ENCODE measurements around the gene SPACA7. TPM values are rescaled to one million over a fixed set of nuclear protein-coding genes. Genes with fewer than 3 reads are reported as not detected.

The SPACA7 gene
- total RNA-seq, 2 experiments from 2014 or later, result not detected

- H3K9me3 Mint-ChIP-seq (ENCODE audit: insufficient read depth), result no peaks in the 10 kb centered on the region
- no peak overlapping the region for H3K27ac Mint-ChIP-seq
- H3K27me3 Mint-ChIP-seq (ENCODE audit: low read depth), result no peaks in the 10 kb centered on the region
- POLR2A ChIA-PET, result no interaction called here
- no peaks in the 10 kb centered on the region for H3K36me3 Mint-ChIP-seq (ENCODE audit: low read depth)
- no peak overlapping the region for H3K4me3 Mint-ChIP-seq
- no peak for ATAC-seq
- H3K4me1 Mint-ChIP-seq (ENCODE audit: low read depth), result no peaks in the 10 kb centered on the region
- CTCF ChIA-PET, result no interaction called here
- DNase-seq, result no peak
Measured at GRCh38 chr13:112453207-112453829, 77.2 kb downstream of the SPACA7 start.

GRCh38 chr13:112453874-112454647 is 77.9 kb downstream of the SPACA7 start:
- ATAC-seq, result no peak
- Mint-ChIP-seq H3K27me3 (ENCODE audit: low read depth) (peaks cover 4% of the 10 kb centered on the region), H3K27ac (no peak overlapping the region), H3K4me1 (ENCODE audit: low read depth) (no peaks in the 10 kb centered on the region), H3K9me3 (ENCODE audit: insufficient read depth) (no peaks in the 10 kb centered on the region), H3K36me3 (ENCODE audit: low read depth) (no peaks in the 10 kb centered on the region), H3K4me3 (no peak overlapping the region)
- CTCF ChIA-PET, result no interaction called here
- POLR2A ChIA-PET, result no interaction called here
- DNase-seq, result no peak

GRCh38 chr13:112454648-112455334 is 78.6 kb downstream of the SPACA7 start:
- H3K36me3 Mint-ChIP-seq (ENCODE audit: low read depth), result no peaks in the 10 kb centered on the region
- ATAC-seq, result no peak
- H3K27ac Mint-ChIP-seq, result no peak overlapping the region
- no peak for DNase-seq
- H3K4me1 Mint-ChIP-seq (ENCODE audit: low read depth), result no peaks in the 10 kb centered on the region
- CTCF ChIA-PET, result no interaction called here
- POLR2A ChIA-PET, result no interaction called here
- H3K27me3 Mint-ChIP-seq (ENCODE audit: low read depth), result peaks cover 8% of the 10 kb centered on the region
- H3K9me3 Mint-ChIP-seq (ENCODE audit: insufficient read depth), result no peaks in the 10 kb centered on the region
- H3K4me3 Mint-ChIP-seq, result no peak overlapping the region

- CTCF ChIA-PET, result no interaction called here
- POLR2A ChIA-PET, result no interaction called here
Measured at GRCh38 chr13:112455476-112456059, 79.4 kb downstream of the SPACA7 start.

GRCh38 chr13:112456138-112457056 is 80.2 kb downstream of the SPACA7 start:
- H3K4me1 Mint-ChIP-seq (ENCODE audit: low read depth), result no peaks in the 10 kb centered on the region
- no peak for DNase-seq
- H3K9me3 Mint-ChIP-seq (ENCODE audit: insufficient read depth), result no peaks in the 10 kb centered on the region
- H3K4me3 Mint-ChIP-seq, result no peak overlapping the region
- H3K36me3 Mint-ChIP-seq (ENCODE audit: low read depth), result no peaks in the 10 kb centered on the region
- no peak overlapping the region for H3K27ac Mint-ChIP-seq
- ChIA-PET CTCF (no interaction called here), POLR2A (no interaction called here)
- no peak for ATAC-seq
- H3K27me3 Mint-ChIP-seq (ENCODE audit: low read depth), result peaks cover 9% of the 10 kb centered on the region

More at GRCh38 chr13:112455476-112456059, 79.4 kb downstream of the SPACA7 start:
- H3K36me3 Mint-ChIP-seq (ENCODE audit: low read depth), result no peaks in the 10 kb centered on the region
- DNase-seq (no peak), ATAC-seq (no peak)
- H3K9me3 Mint-ChIP-seq (ENCODE audit: insufficient read depth), result no peaks in the 10 kb centered on the region
- H3K4me1 Mint-ChIP-seq (ENCODE audit: low read depth), result no peaks in the 10 kb centered on the region
- peaks cover 9% of the 10 kb centered on the region for H3K27me3 Mint-ChIP-seq (ENCODE audit: low read depth)
- no peak overlapping the region for H3K27ac Mint-ChIP-seq
- no peak overlapping the region for H3K4me3 Mint-ChIP-seq

GRCh38 chr13:112457081-112457480 is 80.9 kb downstream of the SPACA7 start:
- Mint-ChIP-seq H3K4me1 (ENCODE audit: low read depth) (no peaks in the 10 kb centered on the region), H3K4me3 (no peak overlapping the region), H3K36me3 (ENCODE audit: low read depth) (no peaks in the 10 kb centered on the region), H3K9me3 (ENCODE audit: insufficient read depth) (no peaks in the 10 kb centered on the region), H3K27ac (no peak overlapping the region), H3K27me3 (ENCODE audit: low read depth) (peaks cover 9% of the 10 kb centered on the region)
- ChIA-PET POLR2A (no interaction called here), CTCF (no interaction called here)
- ATAC-seq, result no peak
- DNase-seq, result no peak

- POLR2A ChIA-PET, result no interaction called here
- DNase-seq (no peak), ATAC-seq (no peak)
- peaks cover 9% of the 10 kb centered on the region for H3K27me3 Mint-ChIP-seq (ENCODE audit: low read depth)
- no peak overlapping the region for H3K27ac Mint-ChIP-seq
- H3K4me1 Mint-ChIP-seq (ENCODE audit: low read depth), result no peaks in the 10 kb centered on the region
- H3K4me3 Mint-ChIP-seq, result no peak overlapping the region
- H3K36me3 Mint-ChIP-seq (ENCODE audit: low read depth), result no peaks in the 10 kb centered on the region
- CTCF ChIA-PET, result no interaction called here
- H3K9me3 Mint-ChIP-seq (ENCODE audit: insufficient read depth), result no peaks in the 10 kb centered on the region
Measured at GRCh38 chr13:112457485-112457884, 81.3 kb downstream of the SPACA7 start.

- Mint-ChIP-seq H3K9me3 (ENCODE audit: insufficient read depth) (no peaks in the 10 kb centered on the region), H3K4me1 (ENCODE audit: low read depth) (no peaks in the 10 kb centered on the region), H3K36me3 (ENCODE audit: low read depth) (no peaks in the 10 kb centered on the region), H3K27ac (no peak overlapping the region), H3K27me3 (ENCODE audit: low read depth) (peaks cover 10% of the 10 kb centered on the region), H3K4me3 (no peak overlapping the region)
- POLR2A ChIA-PET, result no interaction called here
- no peak for DNase-seq
- ATAC-seq, result no peak
- CTCF ChIA-PET, result no interaction called here
Measured at GRCh38 chr13:112462408-112462807, 86.3 kb downstream of the SPACA7 start.

GRCh38 chr13:112464720-112465119 is 88.6 kb downstream of the SPACA7 start:
- ChIA-PET POLR2A (no interaction called here), CTCF (no interaction called here)
- Mint-ChIP-seq H3K4me1 (ENCODE audit: low read depth) (no peaks in the 10 kb centered on the region), H3K9me3 (ENCODE audit: insufficient read depth) (no peaks in the 10 kb centered on the region), H3K27me3 (ENCODE audit: low read depth) (peaks cover 3% of the 10 kb centered on the region), H3K36me3 (ENCODE audit: low read depth) (no peaks in the 10 kb centered on the region), H3K27ac (no peak overlapping the region), H3K4me3 (no peak overlapping the region)
- DNase-seq, result no peak
- no peak for ATAC-seq

GRCh38 chr13:112465251-112466131 is 89.3 kb downstream of the SPACA7 start:
- Mint-ChIP-seq H3K27ac (no peak overlapping the region), H3K27me3 (ENCODE audit: low read depth) (peaks cover 2% of the 10 kb centered on the region), H3K4me3 (no peak overlapping the region), H3K36me3 (ENCODE audit: low read depth) (no peaks in the 10 kb centered on the region), H3K4me1 (ENCODE audit: low read depth) (no peaks in the 10 kb centered on the region), H3K9me3 (ENCODE audit: insufficient read depth) (no peaks in the 10 kb centered on the region)
- ChIA-PET POLR2A (no interaction called here), CTCF (no interaction called here)
- ATAC-seq (no peak), DNase-seq (no peak)

Data from activated CD8-positive, alpha-beta T cell treated with anti-CD3 and anti-CD28 coated beads, Interleukin-2, amount 10 ng/mL, durations not matched to agents 7 days and 5 days (primary cell).